ENCODE measurements around the gene BTBD1.

BTBD1 gene

DNA sequence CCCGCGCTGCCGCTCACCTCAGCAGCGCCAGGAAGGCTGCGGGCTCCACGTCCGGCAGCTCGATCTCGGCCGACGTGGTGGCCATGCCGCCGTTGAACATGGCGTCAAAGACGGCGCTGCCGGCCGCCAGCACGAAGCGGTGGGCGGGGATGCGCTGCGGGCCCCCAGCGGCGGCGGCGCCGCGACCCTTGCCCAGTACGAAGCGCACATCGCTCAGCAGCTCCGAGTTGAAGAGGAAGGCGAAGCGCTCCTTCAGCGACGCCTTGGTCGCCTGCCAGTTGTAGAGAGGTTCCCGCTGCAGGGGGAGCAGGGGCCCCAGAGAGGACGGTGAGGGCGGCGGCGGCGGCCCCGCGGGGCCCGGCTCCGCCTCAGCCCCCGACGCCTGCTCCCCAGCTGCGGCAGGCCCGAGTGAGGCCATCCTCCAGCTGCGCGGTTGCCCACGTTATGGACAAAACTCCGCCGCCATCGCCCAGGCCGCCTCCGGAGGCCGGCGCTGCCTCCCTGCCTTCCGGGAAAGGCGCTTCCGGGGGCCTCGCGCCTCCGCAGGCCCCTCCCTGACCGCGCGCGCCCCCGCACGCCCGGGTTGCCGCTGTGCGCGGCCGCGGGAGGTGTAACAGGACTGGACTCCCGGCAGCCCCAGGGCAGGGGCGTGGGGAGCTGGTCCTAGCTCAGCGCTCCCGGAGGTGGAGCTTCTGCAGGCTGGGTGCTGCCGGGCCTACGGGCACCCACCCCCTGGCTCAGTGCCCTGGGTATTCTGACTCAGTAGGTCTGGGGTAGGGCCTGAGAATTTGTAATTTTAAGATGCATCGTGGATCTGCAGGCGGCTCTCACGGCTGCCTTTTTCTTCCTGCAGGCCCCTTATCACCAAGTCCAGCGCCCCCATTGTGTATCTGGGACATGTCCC lies at the start of gene BTBD1:
TSS of gene BTBD1 (minus strand) at position 519 of the 904 bp plus-strand sequence. CDS start at position 418, 101 bp downstream.
- peak; percentile 61 to 77 for DNase-seq (ENCODE audit: low read depth in 1 of 2, low spot score in 1 of 2)

DNA sequence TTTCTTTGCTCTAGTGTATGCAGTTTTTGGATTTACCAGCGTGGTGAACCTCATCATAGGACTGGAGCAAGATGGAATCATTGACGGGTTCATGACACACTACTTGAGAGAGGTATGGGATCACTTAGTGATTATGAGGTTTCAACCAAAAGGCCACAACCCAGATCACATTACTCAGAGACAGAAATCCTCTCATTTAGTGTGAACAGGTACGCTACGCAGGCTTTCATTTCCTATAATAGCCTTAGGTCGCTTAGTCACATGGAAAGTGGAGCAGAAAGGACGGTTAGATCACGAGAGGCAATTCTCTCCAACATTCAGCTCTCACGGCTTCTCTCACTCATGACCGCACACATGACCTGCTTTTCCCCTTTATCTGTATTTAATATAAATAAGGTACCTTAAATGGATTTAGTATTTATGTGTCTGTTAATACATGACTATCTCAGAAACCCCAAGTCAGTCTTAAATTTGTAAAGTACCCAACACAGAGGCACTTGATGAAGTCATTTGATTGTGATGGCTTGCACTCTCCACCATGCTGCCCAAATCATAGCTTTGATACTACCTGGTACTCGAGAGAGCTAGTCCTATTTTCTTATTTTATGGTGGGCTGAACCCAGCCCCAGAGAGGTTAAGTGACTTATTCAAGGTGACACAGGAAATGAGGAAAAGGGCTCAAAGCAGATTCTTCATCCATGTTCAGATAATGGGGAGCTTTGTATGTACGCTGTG lies 48.9 kb upstream of the BTBD1 start:
- DNase-seq (ENCODE audit: low read depth in 1 of 2, low spot score in 1 of 2) = no peak

DNA sequence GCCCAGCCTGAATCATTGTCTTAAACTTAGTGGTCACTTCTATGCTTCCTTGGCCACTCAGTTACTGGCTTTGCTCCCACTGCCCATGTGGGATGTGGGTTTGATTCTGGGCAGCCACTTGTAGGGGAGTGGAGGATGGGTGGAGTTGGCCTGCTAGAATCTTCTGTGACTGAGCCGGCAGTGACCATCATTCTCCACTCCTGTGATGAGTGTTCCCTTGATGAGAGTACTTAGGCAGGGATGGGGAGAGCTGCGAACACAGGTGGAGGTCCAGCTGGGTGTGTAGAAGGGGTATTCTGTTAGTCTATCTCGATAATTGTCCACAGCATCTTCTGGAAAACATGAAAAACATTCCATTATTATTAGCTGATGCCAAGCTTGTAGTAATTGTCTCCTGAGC lies 48.4 kb upstream of the BTBD1 start:
- no peak for DNase-seq (ENCODE audit: low read depth in 1 of 2, low spot score in 1 of 2)

DNA sequence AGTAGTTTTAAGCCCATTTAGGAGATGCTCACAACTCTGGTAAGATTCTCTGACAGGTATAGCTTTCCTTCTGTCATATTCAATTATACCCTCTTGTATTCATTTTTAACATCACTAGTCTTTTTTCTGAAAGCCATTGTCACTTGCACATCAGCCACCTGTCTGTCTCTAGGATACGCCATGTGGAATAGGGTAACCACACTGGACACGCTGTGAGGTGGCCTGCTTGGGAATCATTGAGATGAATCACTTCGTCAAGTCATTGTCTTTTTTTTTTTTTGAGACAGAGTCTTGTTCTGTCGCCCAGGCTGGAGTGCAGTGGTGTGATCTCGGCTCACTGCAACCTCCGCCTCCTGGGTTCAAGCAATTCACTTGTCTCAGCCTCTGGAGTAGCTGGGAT lies 47.8 kb upstream of the BTBD1 start:
- no peak for DNase-seq (ENCODE audit: low read depth in 1 of 2, low spot score in 1 of 2)

DNA sequence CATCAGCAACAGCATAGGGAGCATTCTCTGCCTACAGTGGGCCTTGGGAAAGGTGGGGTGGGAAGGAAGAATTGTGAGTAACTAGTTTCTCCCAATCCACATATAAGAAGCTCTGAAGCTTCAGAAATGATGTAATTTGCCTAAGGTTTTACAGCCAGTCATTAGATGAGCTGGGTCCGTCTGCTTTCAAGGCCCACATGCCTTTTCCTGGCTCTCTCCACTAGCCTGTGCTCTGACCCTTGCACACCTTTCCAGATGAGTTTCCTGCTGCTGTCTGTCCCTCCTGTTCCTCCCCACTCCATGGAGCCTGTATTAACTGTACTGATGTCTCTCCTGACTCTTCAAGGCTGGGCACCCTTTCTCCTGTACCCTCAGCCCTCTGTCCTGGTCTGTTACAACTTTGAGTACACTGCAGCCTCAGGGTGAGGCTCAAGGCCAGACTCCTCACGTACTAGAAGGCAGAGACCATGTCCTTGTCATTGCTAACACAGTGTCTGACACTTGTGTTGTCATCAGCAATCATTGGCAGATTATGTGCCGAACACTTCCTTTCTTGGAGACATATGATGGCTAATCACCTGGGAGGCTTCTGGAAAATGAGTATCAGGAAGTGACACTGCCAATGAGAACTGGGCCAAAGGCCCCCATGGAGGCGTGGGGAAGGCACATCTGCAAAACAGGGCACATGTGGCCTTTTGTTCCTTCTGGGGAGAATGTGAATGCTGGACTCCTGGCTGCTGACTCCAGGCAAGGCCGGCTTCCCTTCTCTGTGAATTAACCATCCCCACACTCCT lies 47.0 kb upstream of the BTBD1 start:
- DNase-seq (ENCODE audit: low read depth in 1 of 2, low spot score in 1 of 2) = no peak

DNA sequence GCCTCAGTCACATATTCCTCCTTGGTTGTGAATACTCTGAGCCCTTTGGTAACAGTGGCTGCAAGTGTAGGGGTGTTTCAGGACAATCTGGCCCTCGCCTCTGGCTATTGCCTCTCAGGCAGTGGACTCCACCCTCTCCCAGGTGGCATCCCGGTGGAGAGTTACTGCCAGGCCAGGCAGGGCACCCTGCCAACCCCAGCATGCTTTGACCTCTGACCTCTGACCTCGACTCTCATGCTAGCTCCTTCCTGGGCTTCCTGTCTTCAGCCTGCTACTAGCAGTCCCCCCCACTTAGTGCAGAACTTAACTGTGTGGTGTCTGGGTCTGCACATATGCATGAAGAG lies 45.9 kb upstream of the BTBD1 start:
- DNase-seq (ENCODE audit: low read depth in 1 of 2, low spot score in 1 of 2) = no peak

DNA sequence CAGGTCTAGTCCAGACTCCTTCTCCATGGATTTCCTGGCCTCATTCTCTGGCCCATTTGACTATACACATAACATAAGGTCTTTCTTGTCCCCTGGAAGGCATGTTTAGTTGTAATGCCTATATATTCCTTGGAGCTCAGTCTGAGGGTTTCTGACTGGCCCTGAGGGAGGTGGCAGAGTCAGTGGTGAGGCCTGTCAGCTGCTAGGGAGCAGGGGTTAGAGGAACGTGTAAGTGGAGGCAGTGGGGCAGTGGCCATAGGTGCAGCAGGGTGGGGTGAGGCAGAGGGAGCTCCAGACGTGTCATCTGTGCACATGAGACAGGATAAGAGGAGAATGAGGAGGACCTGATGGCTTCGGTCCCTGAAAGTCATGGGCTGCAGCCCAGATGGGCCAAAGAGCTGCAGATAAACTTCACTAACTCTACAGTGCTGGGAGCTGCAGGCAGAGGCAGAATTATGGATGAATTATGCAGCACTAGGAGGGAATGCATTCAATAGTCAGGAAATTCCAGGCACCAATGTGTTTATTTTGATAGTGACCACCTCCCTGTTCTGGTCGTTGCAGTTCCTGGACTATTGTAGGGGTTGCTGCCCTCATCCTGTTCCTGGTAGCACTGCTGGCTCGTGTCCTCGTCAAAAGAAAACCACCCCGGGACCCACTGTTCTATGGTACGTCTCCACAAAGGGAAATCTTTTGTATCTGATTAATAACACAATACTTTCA lies 45.3 kb upstream of the BTBD1 start:
- DNase-seq (ENCODE audit: low read depth in 1 of 2, low spot score in 1 of 2) = no peak

DNA sequence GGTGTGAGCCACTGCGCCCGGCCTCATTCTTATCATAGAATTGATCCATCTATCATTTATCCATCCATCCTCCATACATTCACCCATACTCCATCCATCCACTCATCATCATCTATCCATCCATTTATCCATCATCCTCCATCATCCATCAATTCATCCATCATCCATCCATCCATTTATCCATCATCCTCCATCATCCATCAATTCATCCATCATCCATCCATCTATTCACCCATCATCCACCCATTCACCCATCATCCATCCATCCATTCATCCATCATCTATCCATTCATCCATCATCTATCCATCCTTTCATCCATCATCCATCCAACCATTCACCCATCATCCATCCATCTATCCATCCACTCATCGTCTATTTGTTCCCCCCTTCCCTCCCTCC lies 44.1 kb upstream of the BTBD1 start:
- DNase-seq (ENCODE audit: low read depth in 1 of 2, low spot score in 1 of 2) = no peak

DNA sequence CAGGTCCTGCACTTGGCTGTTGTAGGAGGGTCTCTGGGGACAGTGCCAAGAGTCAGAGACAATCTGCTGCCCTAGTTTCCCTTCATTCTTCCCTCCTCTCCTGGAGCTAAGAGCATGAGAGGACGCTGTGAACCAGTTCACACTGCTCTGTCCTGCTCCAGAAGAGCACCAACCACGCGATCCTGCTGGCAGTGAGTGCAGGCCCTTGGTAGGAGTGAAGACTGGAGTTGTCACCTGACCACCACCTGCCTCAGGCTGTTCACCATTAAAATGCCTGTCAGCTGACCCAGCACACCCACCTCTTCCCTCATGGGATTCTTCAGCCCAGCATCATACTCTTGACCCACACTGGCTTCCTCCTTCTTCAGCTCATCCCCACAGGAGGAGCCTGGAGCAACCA lies 43.3 kb upstream of the BTBD1 start:
- DNase-seq (ENCODE audit: low read depth in 1 of 2, low spot score in 1 of 2) = no peak

DNA sequence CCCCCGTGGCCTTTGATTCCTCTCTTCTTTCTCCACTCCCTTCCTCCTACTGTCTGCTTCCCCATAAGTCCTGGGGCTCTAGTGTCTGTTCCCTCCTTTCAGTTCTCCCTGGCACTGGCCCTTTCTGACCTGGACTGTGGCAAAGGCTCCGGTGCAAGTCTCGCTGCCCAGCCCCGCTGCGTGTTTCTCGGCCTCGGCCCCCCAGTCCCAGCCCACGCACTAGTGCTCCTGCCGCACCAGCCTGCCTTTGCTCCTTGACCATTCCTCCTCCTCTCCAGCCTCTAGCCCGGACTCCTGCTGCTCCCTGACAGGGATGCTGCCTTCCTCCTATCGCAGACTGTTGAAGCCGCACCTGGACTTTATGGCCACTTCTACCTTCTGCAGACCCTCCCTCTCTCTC lies 42.5 kb upstream of the BTBD1 start:
- no peak for DNase-seq (ENCODE audit: low read depth in 1 of 2, low spot score in 1 of 2)

DNA sequence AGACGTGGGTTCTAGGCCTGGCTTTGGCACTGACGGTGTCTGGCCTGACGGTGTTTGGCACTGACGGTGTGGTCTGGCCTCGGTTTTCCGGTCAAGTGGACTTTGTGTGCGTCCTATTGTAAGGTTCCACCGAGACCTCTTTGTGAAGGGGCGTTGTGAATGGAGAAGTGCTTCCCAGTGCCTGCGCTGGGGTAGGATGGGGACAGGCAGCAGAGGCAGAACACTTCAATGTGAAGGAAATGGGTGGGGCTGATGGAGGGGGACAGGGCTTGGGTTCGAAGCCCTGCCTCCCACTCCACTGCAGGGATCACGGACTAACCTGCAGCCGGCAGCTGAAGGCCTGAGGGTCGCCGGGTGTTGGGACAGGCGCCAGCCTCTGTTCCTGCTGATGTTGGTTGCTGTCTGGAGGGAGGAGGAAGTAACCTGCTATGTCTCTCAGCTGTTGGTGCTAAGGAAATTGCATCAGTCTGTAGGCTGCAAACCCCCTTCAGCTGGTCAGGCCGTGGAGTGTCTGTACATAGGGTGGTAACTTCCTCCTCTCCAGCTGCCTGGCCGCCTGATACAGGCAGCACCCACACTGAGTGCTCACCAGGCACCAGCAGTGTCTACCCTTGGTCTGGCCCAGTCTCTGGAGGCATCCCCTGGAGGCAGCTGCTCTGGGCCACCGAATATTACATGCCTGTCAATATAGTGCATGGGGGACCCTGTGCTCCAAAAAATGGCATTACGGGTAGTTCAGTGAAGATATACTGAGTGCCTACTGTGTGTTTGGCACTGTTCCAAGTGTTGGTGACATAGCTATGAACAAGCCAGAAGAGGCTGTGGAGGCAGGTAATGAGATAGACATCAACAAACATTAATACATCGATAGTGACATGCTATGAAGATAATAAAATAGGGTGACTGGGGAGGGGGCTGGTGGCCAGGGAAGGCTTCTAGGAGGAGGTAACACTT lies 41.5 kb upstream of the BTBD1 start:
- no peak for DNase-seq (ENCODE audit: low read depth in 1 of 2, low spot score in 1 of 2)

DNA sequence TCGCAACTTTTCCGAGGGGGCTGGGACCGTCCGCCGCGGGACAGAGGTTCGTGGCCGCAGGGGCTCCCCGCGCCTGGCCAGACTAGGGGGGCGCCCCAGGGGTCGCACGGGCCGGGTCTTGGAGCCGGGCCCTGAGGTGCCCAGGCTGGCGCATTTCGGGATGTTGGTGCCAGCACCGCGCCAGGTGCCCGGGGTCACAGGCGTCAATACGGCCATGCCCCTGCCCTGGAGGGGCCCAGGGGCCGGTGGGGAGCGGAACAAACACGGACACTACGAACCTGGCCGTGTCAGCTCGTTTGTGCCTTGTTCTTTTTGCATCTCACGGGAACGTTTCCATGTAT lies 40.8 kb upstream of the BTBD1 start:
- DNase-seq (ENCODE audit: low read depth in 1 of 2, low spot score in 1 of 2) = no peak

DNA sequence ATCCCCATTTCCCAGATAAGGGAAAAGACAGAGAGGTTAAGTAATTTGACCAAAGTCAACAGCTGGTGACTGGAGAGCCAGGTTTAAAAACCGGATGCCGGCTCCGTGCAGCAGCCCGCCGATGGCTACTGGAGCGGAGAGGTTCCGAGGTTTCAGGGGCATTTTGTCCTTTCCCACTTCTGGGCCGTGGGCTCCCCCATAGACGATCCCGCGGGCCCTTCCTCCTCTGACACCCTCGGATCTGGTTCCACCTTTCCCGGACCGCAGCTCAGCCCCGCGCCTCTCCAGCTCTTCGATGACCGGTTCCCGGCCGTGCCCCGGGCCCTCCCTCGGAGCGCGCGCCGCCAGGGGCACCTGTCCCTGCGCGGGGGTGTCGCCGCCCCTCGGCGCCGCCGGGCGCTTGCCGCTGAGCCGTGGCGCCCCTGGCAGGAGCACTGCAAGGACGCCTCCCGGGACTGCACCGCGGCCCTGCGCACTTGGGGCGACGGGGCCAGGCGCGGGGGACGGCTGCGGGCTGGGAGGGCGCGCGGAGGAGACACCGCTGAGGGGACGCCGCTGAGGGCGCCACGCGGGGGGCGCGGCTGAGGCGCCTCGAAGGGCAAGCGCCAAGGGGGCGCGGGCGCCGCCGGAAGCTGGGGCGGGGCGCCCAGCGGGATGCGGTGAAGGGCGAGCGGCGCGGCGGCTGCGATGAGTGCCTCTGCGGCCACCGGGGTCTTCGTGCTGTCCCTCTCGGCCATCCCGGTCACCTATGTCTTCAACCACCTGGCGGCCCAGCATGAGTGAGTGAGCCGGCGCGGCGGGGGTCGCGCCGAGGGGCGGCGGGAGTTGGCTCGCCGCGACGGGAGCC lies 40.2 kb upstream of the BTBD1 start, which contains the start of gene TM6SF1:
TSS of gene TM6SF1 (plus strand) at position 652 of the 847 bp plus-strand sequence. CDS start at position 688, 36 bp downstream.
- no peak for DNase-seq (ENCODE audit: low read depth in 1 of 2, low spot score in 1 of 2)

DNA sequence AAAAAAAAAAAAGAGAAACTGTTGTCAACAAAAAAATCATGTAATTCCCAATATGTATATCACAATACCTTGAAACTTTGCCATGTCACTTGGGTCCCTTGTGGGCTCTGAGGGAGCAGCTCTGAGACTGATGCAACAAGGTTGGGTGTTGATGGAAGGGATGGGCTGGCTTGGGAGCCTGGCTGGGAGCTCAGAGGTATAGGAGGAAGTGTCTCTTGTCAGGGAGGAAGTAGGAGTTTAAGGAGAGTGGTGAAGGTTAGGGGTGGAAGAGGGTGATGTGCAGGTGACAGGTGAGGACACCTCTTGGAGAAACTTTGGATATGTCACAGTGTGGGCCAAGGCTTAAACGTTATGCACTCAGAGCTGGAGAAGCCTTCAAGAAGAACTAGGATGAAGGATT lies 38.4 kb upstream of the BTBD1 start:
- no peak for DNase-seq (ENCODE audit: low read depth in 1 of 2, low spot score in 1 of 2)

DNA sequence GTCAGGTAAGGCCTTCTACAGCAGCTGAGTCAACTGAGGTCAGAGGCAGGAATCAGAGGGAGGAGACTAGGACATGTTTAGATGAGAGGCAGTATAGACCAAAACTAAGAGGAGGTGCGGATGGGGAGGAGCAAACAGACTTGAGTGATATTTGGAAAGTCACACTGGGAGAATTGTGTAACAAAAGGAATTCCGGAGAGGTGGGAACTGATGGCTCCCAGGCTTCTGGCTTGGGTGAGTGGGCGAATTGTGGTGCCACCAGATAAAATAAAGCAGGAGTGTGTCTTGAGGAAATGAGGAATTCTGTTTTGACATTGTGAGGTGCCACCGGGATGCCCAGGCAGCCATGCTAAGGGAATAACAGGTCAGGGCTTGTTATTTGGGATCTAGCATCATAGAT lies 37.1 kb upstream of the BTBD1 start:
- no peak for DNase-seq (ENCODE audit: low read depth in 1 of 2, low spot score in 1 of 2)

DNA sequence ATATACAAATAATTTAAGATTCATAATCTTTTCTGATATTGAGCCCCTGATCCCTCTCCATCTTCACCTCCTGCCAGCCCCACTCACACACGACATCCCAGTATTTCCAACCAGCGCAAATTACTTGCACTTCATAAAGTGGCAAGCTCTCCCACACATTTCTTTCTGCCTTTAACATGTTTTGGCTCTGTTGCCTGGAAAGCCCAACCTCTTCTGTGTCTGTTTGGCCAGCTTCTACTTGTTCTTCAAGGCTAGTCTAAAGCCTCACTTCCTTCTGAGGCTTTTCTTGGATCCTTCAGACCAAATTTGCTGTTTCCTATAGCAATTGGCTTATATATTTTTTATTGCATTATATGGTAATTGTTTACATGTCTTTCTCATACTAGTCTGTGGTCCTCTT lies 35.3 kb upstream of the BTBD1 start:
- DNase-seq (ENCODE audit: low read depth in 1 of 2, low spot score in 1 of 2) = no peak

DNA sequence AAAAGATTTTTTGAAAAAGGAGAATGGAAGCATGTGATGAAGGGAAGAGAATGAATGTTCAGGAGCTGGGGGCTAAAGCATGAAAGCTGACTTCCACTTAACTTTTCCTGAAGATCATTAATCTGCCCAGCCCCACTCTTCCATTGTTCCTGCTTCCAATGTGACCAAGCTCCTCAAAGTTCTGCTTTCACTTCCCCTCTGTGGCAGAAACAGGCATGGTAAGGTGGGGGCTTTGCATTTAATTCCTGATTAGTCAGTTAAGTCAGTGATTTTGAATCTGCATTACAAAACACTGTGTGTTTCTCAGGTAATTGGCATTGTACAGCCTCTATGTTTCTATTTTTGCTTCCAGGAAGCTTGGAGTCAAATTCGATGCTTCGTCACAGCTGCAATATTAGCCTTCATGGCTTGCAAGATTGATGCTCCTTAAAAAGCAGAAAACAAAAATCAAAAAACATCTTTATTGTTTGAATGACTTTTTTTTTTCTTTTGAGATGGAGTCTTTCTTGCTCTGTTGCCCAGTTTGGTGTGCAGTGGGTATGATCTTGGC lies 33.1 kb upstream of the BTBD1 start:
- DNase-seq (ENCODE audit: low read depth in 1 of 2, low spot score in 1 of 2) = no peak

DNA sequence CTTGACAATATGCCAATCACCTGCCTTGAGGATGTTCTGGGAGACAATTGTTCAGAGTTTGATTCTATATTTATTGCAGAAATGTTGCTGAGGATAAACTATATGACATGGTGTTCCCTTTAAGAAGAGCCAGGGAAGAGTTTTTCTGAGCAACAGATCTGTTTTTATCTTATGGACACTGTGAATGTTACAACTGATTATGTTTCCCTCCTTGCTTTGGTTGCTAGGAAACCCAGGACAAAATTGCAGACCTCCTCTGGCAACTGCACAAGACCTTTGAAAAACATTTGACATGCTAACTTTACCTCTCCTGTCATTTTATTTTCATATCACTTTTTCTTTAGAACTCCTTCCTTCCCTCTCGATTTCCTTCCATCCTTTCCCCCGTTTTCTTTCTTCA lies 32.2 kb upstream of the BTBD1 start:
- no peak for DNase-seq (ENCODE audit: low read depth in 1 of 2, low spot score in 1 of 2)

DNA sequence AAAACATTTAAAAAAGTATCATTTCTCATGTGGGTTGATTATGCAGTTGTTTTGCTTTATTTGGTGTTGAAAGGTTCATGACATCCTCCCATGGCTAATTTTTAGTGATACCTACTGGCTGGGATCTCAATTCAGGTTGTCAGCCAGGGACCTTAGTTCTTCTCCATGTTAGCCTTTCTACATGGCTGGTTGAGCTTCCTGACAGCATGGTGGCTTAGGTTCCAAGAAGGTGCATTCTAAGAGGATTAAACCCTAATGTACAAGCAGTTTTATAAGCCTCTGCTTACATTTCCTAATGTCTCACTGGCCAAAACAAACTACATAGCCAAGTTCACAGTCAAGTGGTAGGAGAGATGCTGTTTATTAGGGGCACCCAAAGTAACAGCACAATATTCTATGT lies 31.0 kb upstream of the BTBD1 start:
- no peak for DNase-seq (ENCODE audit: low read depth in 1 of 2, low spot score in 1 of 2)

Measured in stimulated activated CD4-positive, alpha-beta T cell treated with anti-CD3 and anti-CD28 coated beads, Interleukin-15, amount 100 ng/mL, for 1 hour (primary cell).